ENCODE measurements around the gene CNIH3.

- TF ChIP-seq, protein P1, sequence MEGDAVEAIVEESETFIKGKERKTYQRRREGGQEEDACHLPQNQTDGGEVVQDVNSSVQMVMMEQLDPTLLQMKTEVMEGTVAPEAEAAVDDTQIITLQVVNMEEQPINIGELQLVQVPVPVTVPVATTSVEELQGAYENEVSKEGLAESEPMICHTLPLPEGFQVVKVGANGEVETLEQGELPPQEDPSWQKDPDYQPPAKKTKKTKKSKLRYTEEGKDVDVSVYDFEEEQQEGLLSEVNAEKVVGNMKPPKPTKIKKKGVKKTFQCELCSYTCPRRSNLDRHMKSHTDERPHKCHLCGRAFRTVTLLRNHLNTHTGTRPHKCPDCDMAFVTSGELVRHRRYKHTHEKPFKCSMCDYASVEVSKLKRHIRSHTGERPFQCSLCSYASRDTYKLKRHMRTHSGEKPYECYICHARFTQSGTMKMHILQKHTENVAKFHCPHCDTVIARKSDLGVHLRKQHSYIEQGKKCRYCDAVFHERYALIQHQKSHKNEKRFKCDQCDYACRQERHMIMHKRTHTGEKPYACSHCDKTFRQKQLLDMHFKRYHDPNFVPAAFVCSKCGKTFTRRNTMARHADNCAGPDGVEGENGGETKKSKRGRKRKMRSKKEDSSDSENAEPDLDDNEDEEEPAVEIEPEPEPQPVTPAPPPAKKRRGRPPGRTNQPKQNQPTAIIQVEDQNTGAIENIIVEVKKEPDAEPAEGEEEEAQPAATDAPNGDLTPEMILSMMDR (IDR thresholded peaks at IDR 0.05): no peak
- TF ChIP-seq EZH2 (IDR thresholded peaks at IDR 0.05; ENCODE audit: borderline replicate concordance, insufficient read depth, low read depth, low read length, poor library complexity, severe bottlenecking): no peak
Measured at GRCh38 chr1:224583774-224584173, 32.3 kb upstream of the CNIH3 start.

All from B cell (primary cell).